PFSK-1 (cell line): ENCODE results near the gene GART.

Experiments
- POLR2AphosphoS5 ChIP-seq: IDR thresholded peaks from 2 replicates; pipeline ENCODE4 v1.6.1; 2012; ENCODE audit warnings: low read depth, mild to moderate bottlenecking, control low read depth, low read length, moderate library complexity
- REST ChIP-seq, 2 experiments: IDR thresholded peaks; 2 replicates each; pipeline versions ENCODE4 v1.6.1 to v1.8.0; 2011 to 2012; ENCODE audit warnings: low read depth in 2 of 2, low read length in 2 of 2, control low read depth in 1 of 2, inconsistent platforms in 1 of 2, mild to moderate bottlenecking in 1 of 2, moderate library complexity in 1 of 2; ENCODE audit not compliant: insufficient read depth in 1 of 2
- SIN3A ChIP-seq: IDR thresholded peaks from 2 replicates; pipeline ENCODE4 v1.6.1; 2012; ENCODE audit warnings: mild to moderate bottlenecking, low read length, moderate library complexity, borderline replicate concordance; ENCODE audit not compliant: insufficient read depth
- TAF1 ChIP-seq: IDR thresholded peaks from 2 replicates; pipeline ENCODE4 v1.6.1; 2012; ENCODE audit warnings: low read length, control low read depth, borderline replicate concordance; ENCODE audit not compliant: insufficient read depth

- TF ChIP-seq POLR2AphosphoS5 (no peak), TAF1 (no peak), REST (IDR thresholded peaks at IDR 0.05; ENCODE audit: insufficient read depth in 1 of 2, low read depth in 2 of 2, low read length in 2 of 2) (no peak), SIN3A (no peak)
These were observed 4.7 kb downstream of the GART start for GRCh38 chr21:33537212-33537611.
